ENCODE results near the gene PBRM1.

PBRM1 gene

GRCh38 chr3:52568069-52568468 is 117.6 kb downstream of the PBRM1 start:
- no peak for DNase-seq

GRCh38 chr3:52563984-52564383 is 121.7 kb downstream of the PBRM1 start:
- DNase-seq = no peak

- DNase-seq = no peak
Measured at GRCh38 chr3:52561028-52561747, 124.5 kb downstream of the PBRM1 start.

- no peak for DNase-seq
Measured at GRCh38 chr3:52558436-52558835, 127.3 kb downstream of the PBRM1 start.

- DNase-seq = no peak
Measured at GRCh38 chr3:52557011-52557960, 128.4 kb downstream of the PBRM1 start.

- DNase-seq = no peak
Measured at GRCh38 chr3:52555056-52555455, 130.7 kb downstream of the PBRM1 start.

- no peak for DNase-seq
Measured at GRCh38 chr3:52554026-52554755, 131.5 kb downstream of the PBRM1 start.

- no peak for DNase-seq
Measured at GRCh38 chr3:52552089-52552488, 133.6 kb downstream of the PBRM1 start.

- DNase-seq = no peak
Measured at GRCh38 chr3:52551118-52551517, 134.6 kb downstream of the PBRM1 start.

GRCh38 chr3:52547143-52547542 is 138.6 kb downstream of the PBRM1 start:
- no peak for DNase-seq

- no peak for DNase-seq
Measured at GRCh38 chr3:52546111-52546901, 139.4 kb downstream of the PBRM1 start.

- DNase-seq = no peak
Measured at GRCh38 chr3:52544937-52545336, 140.8 kb downstream of the PBRM1 start.

GRCh38 chr3:52541050-52541449 is 144.7 kb downstream of the PBRM1 start:
- no peak for DNase-seq

GRCh38 chr3:52539010-52539653 is 146.6 kb downstream of the PBRM1 start:
- no peak for DNase-seq

GRCh38 chr3:52537726-52538421 is 147.8 kb downstream of the PBRM1 start:
- no peak for DNase-seq

- no peak for DNase-seq
Measured at GRCh38 chr3:52537165-52537620, 148.5 kb downstream of the PBRM1 start.

- DNase-seq = peak; percentile 99
Measured at GRCh38 chr3:52536369-52537164, 149.1 kb downstream of the PBRM1 start, which contains the start of gene UQCC5. UQCC5 (plus strand) TSS chr3:52536605; CDS start chr3:52536756, 151 bp downstream.

GRCh38 chr3:52536112-52536368 is 149.7 kb downstream of the PBRM1 start:
- no peak for DNase-seq

- DNase-seq = no peak
Measured at GRCh38 chr3:52535411-52536111, 150.2 kb downstream of the PBRM1 start.

Measured in activated CD4-positive, alpha-beta T cell treated with anti-CD3 and anti-CD28 coated beads, Interleukin-2, amount 50 U/mL, for 16 hours (primary cell).